ENCODE measurements around the gene LGALS4. TPM values are rescaled to one million over a fixed set of nuclear protein-coding genes. Genes with fewer than 3 reads are reported as not detected.
"Not testable (repeated sequence)": the region's sequence is repeated elsewhere in the genome, so short reads cannot be mapped to it uniquely, and the experiment has no call there.

LGALS4 gene
- total RNA-seq, 6 experiments from 2014 or later = 21.0 to 376 (median 186) TPM

DNA sequence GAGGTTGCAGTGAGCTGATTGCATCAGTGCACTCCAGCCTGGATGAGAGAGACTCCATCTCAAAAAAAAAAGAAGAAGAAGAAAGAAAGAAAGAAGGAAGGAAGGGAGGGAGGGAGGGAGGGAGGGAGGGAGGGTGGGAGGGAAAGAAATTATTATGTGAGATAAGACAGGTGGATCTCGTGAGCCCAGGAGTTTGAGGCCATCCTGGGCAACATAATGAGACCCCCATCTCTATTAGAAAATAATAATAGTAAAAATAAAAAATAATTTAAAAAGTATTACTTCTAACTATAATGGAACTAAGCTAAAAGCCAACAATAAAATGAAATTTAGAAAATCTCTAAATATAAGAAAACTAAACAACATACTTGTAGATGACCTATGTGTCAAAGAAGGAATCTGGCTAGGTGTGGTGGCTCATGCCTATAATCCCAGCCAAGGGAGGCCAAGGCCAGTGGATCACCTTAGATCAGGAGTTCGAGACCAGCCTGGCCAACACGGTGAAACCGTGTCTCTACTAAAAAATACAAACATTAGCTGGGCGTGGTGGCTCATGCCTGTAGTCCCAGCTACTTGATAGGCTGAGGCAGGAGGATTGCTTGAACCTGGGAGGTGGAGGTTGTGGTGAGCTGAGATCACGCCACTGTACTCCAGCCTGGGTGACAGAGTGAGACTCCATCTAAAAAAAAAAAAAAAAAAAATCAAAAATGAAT, 51.8 kb downstream of the LGALS4 start:
- DNase-seq; H3K36me3 ChIP-seq; intact Hi-C loops (cut with DNase I); H3K27me3 ChIP-seq; H3K9me3 ChIP-seq: not testable (repeated sequence)
- peaks cover 0 to 20% (median 7%) of the 10 kb centered on the region in 4 donors for H3K4me1 ChIP-seq
- peak; percentile 63 for TF ChIP-seq POLR2A (IDR thresholded peaks at IDR 0.05)
- peak overlapping the region; percentile 73 to 96 (median 89) for H3K27ac ChIP-seq
- peak in 3 of 4 donors; percentile 16 to 54 (median 41) for ATAC-seq
- peak overlapping the region in 1 of 3 donors; percentile 37 for H3K4me3 ChIP-seq
- WGBS (ENCODE audit: insufficient coverage, low coverage, low lambda C conversion rate, missing lambda C conversion rate) = 20% methylated on average over 4 of the region's 6 CpGs

DNA sequence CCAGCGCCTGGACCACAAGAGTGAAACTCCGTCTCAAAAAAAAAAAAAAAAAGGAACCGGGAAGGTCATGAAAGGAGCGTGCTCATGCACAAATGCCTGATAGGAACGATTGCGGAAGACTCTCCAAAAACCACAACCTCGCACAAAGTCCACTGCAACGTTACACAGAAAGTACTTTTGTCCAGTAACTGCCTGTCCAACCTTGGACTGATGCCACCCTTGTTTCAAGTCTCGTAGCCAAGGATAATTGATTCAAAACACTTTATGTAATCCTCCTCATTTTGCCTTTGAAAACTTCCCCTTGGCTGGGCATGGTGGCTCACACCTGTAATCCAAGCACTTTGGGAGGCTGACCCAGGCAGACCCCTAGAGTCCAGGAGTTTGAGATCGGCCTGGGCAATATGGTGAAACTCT, 53.1 kb downstream of the LGALS4 start:
- Histone ChIP-seq H3K9me3 (no peaks in the 10 kb centered on the region), H3K4me1 (peaks cover 0 to 20% (median 7%) of the 10 kb centered on the region in 4 donors), H3K36me3 (no peaks in the 10 kb centered on the region), H3K27me3 (no peaks in the 10 kb centered on the region), H3K4me3 (peak overlapping the region in 1 of 3 donors; percentile 7), H3K27ac (peak overlapping the region; percentile 9 to 96 (median 89))
- ATAC-seq (peak; percentile 59 to 81 (median 64)), DNase-seq (peak; percentile 42 to 92 (median 60))
- intact Hi-C loops (cut with DNase I) = no loop called here
- TF ChIP-seq POLR2A (IDR thresholded peaks at IDR 0.05) = no peak
- TF ChIP-seq, protein P1, sequence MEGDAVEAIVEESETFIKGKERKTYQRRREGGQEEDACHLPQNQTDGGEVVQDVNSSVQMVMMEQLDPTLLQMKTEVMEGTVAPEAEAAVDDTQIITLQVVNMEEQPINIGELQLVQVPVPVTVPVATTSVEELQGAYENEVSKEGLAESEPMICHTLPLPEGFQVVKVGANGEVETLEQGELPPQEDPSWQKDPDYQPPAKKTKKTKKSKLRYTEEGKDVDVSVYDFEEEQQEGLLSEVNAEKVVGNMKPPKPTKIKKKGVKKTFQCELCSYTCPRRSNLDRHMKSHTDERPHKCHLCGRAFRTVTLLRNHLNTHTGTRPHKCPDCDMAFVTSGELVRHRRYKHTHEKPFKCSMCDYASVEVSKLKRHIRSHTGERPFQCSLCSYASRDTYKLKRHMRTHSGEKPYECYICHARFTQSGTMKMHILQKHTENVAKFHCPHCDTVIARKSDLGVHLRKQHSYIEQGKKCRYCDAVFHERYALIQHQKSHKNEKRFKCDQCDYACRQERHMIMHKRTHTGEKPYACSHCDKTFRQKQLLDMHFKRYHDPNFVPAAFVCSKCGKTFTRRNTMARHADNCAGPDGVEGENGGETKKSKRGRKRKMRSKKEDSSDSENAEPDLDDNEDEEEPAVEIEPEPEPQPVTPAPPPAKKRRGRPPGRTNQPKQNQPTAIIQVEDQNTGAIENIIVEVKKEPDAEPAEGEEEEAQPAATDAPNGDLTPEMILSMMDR (IDR thresholded peaks at IDR 0.05) = no peak
- WGBS (ENCODE audit: insufficient coverage, low coverage, low lambda C conversion rate, missing lambda C conversion rate) = 26% methylated on average over 10 of the region's 10 CpGs

DNA sequence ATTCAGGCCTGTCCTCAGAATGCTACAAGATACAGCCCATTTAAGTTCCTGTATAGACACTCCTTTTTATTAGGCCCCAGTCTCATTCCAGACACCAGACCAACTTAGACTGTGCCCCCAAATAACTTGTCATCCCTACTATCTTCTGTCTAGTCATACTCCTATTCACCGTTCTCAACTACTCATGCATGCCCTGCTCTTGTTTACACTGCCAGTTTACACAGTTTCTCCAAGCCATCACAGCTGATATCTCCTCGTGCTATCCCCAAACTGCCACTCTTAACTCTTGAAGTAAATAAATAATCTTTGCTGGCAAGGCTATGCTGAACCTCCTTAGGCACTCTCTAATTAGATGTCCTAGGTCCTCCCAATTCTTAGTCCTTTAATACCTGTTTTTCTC, 58.5 kb downstream of the LGALS4 start:
- DNase-seq; H3K4me3 ChIP-seq; intact Hi-C loops (cut with DNase I); ATAC-seq; H3K4me1 ChIP-seq; H3K36me3 ChIP-seq; H3K9me3 ChIP-seq; H3K27ac ChIP-seq; H3K27me3 ChIP-seq: not testable (repeated sequence)
- WGBS (ENCODE audit: insufficient coverage, low coverage, low lambda C conversion rate, missing lambda C conversion rate) = 33% methylated on average over 1 of the region's 2 CpGs

DNA sequence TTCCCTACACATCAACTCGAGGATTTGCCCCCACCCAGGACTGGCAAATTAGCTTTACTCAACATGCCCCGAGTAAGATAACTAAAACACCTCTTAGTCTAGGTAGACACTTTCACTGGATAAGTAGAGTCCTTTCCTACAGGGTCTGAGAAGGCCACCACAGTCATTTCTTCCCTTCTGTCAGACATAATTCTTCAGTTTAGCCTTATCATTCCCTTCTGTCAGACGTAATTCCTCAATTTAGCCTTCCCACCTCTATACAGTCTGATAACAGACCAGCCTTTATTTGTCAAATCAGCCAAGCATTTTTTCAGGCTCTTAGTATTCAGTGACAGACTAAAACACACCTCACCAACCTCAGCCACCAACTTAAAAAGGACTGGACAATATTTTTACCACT, 59.0 kb downstream of the LGALS4 start:
- ATAC-seq; H3K27ac ChIP-seq; DNase-seq; H3K27me3 ChIP-seq; intact Hi-C loops (cut with DNase I); H3K9me3 ChIP-seq; H3K36me3 ChIP-seq; H3K4me1 ChIP-seq; H3K4me3 ChIP-seq: not testable (repeated sequence)
- WGBS (ENCODE audit: insufficient coverage, low coverage, low lambda C conversion rate, missing lambda C conversion rate) = 68% methylated on average over 3 of the region's 3 CpGs

Small RNA genes within 50 kb of the gene (small RNA-seq; reads per million reads assigned to genes)
- gene RNU6-140P = 0 reads per million in 2 experiments

Other genes starting within 250 kb of the LGALS4 start
- gene MAP4K1, start 195.0 kb downstream of the LGALS4 start, total RNA-seq = 1 to 10 TPM in 5 of 6 experiments, under 1 TPM in 1; 0.93 to 3.1 (median 2.0) TPM
- 100 to 1,000 TPM in 4 of 6 experiments, 10 to 100 TPM in 2; 86.3 to 305 (median 116) TPM for gene EIF3K, start 193.8 kb downstream of the LGALS4 start, total RNA-seq
- gene ACTN4, start 165.3 kb downstream of the LGALS4 start, total RNA-seq = 100 to 1,000 TPM; 142 to 306 (median 201) TPM
- 10 to 100 TPM in 3 of 6 experiments, 1 to 10 TPM in 3; 2.2 to 45.3 (median 16.3) TPM for gene CAPN12, start 68.5 kb downstream of the LGALS4 start, total RNA-seq
- not detected for gene LGALS7, start 39.4 kb downstream of the LGALS4 start, total RNA-seq
- not detected for gene LGALS7B, start 23.7 kb downstream of the LGALS4 start, total RNA-seq
- gene ECH1, start 18.8 kb upstream of the LGALS4 start, total RNA-seq = 100 to 1,000 TPM; 158 to 466 (median 286) TPM
- 100 to 1,000 TPM in 4 of 6 experiments, 10 to 100 TPM in 2; 89.5 to 157 (median 102) TPM for gene HNRNPL, start 37.0 kb upstream of the LGALS4 start, total RNA-seq
- 10 to 100 TPM in 2 of 6 experiments, 1 to 10 TPM in 4; 3.3 to 13.8 (median 5.5) TPM for gene RINL, start 65.3 kb upstream of the LGALS4 start, total RNA-seq
- 10 to 100 TPM; 28.6 to 62.0 (median 32.5) TPM for gene SIRT2, start 86.7 kb upstream of the LGALS4 start, total RNA-seq
- gene NFKBIB, start 87.0 kb upstream of the LGALS4 start, total RNA-seq = 10 to 100 TPM; 13.2 to 27.9 (median 16.5) TPM
- gene CCER2, start 99.2 kb upstream of the LGALS4 start, total RNA-seq = under 1 TPM in 4 of 6 experiments, not detected in 2; 0.20 to 0.55 (median 0.37) TPM
- gene SARS2, start 117.8 kb upstream of the LGALS4 start, total RNA-seq = 10 to 100 TPM; 10.6 to 26.5 (median 18.7) TPM
- 10 to 100 TPM; 21.2 to 49.5 (median 24.0) TPM for gene MRPS12, start 118.0 kb upstream of the LGALS4 start, total RNA-seq
- 10 to 100 TPM; 19.9 to 57.9 (median 36.7) TPM for gene FBXO17, start 162.8 kb upstream of the LGALS4 start, total RNA-seq
- 10 to 100 TPM in 1 of 6 experiments, 1 to 10 TPM in 5; 3.7 to 15.5 (median 7.6) TPM for gene FBXO27, start 219.6 kb upstream of the LGALS4 start, total RNA-seq

All from right lobe of liver (tissue), 6 donors.